Chondrocyte (in vitro differentiated cells): ENCODE results near the gene EIPR1. TPM values are rescaled to one million over a fixed set of nuclear protein-coding genes. Genes with fewer than 3 reads are reported as not detected.

Source experiments
- DNase-seq: peaks from one replicate; pipeline ENCODE4 v3.0.0; 2021; ENCODE audit warnings: mixed read lengths, low spot score
- H3K27ac Mint-ChIP-seq: one replicate; pipeline ENCODE4 v1.8.0; 2021; ENCODE audit warnings: mild to moderate bottlenecking, moderate library complexity, mixed read lengths; ENCODE audit not compliant: unreplicated experiment
- H3K27me3 Mint-ChIP-seq: 2 replicates; pipeline ENCODE4 v1.8.0; 2021; ENCODE audit warnings: low read depth, mixed read lengths
- H3K36me3 Mint-ChIP-seq: 2 replicates; pipeline ENCODE4 v1.8.0; 2021; ENCODE audit warnings: low read depth, mixed read lengths
- H3K4me1 Mint-ChIP-seq: 2 replicates; pipeline ENCODE4 v1.8.0; 2021; ENCODE audit warnings: low read depth, mild to moderate bottlenecking, mixed read lengths
- H3K4me3 Mint-ChIP-seq: one replicate; pipeline ENCODE4 v1.8.0; 2021; ENCODE audit warnings: mild to moderate bottlenecking, moderate library complexity, mixed read lengths; ENCODE audit not compliant: unreplicated experiment
- H3K9me3 Mint-ChIP-seq: 2 replicates; pipeline ENCODE4 v1.8.0; 2021; ENCODE audit warnings: low read depth, mixed read lengths
- total RNA-seq: library from RNA; stranded (reverse); gene quantifications from 3 replicates; pipeline ENCODE4 v1.2.1, GENCODE V29; 2021
- TF ChIP-seq, protein P1 (sequence below): fragments of 200-600 bp; sonication (generic); IDR thresholded peaks from 2 replicates; pipeline ENCODE4 v1.5.0; 2021; ENCODE audit warnings: antibody characterized with exemption, mild to moderate bottlenecking, moderate library complexity

Gene EIPR1
- total RNA-seq, 1 donor from 2014 or later = 18.2 TPM

DNA sequence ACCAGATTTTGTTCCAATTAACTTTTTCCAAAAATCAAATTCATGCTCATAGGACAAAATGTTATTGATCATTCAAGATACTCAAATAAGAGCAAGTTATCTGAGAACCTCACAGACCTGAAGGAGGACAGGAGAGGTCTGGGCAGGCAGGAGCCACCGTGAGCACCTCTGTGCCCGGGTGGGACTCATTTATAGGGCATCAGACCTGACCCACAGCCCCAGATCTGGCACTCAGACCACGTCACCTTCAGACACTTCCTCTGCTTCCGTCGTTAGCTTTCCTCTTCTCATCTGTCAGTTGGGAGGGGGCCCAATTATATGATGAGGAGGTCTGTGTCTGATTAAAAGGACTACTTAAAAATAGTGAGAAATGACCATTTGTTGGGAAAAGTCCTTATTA lies 169.4 kb downstream of the EIPR1 start:
- Mint-ChIP-seq H3K9me3 (no peaks in the 10 kb centered on the region), H3K27me3 (no peaks in the 10 kb centered on the region), H3K27ac (no peak overlapping the region), H3K36me3 (no peaks in the 10 kb centered on the region), H3K4me3 (no peak overlapping the region), H3K4me1 (no peaks in the 10 kb centered on the region)
- TF ChIP-seq, protein P1, sequence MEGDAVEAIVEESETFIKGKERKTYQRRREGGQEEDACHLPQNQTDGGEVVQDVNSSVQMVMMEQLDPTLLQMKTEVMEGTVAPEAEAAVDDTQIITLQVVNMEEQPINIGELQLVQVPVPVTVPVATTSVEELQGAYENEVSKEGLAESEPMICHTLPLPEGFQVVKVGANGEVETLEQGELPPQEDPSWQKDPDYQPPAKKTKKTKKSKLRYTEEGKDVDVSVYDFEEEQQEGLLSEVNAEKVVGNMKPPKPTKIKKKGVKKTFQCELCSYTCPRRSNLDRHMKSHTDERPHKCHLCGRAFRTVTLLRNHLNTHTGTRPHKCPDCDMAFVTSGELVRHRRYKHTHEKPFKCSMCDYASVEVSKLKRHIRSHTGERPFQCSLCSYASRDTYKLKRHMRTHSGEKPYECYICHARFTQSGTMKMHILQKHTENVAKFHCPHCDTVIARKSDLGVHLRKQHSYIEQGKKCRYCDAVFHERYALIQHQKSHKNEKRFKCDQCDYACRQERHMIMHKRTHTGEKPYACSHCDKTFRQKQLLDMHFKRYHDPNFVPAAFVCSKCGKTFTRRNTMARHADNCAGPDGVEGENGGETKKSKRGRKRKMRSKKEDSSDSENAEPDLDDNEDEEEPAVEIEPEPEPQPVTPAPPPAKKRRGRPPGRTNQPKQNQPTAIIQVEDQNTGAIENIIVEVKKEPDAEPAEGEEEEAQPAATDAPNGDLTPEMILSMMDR = no peak
- no peak for DNase-seq

DNA sequence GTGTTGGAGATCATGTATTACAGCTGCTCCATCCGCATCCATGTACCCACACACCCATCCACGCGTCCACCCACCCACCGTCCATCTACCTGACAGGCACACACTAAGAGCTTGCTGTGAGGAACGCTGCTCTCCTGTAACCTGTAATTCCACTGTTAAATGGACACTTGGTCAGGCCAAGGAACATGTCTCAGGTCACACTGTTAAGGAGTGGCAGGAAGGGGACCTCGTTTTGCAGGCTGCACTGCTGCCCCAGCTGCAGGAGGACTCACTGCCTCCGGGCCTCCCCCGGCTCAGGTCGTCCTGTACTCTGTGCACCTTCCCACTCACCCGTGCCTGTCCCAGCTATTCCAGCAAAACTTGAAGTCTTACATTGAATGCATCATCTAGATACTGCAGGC lies 170.5 kb downstream of the EIPR1 start:
- DNase-seq = no peak
- H3K9me3 Mint-ChIP-seq = no peaks in the 10 kb centered on the region
- H3K4me1 Mint-ChIP-seq = no peaks in the 10 kb centered on the region
- no peak overlapping the region for H3K4me3 Mint-ChIP-seq
- H3K36me3 Mint-ChIP-seq = no peaks in the 10 kb centered on the region
- TF ChIP-seq, protein P1 = no peak
- H3K27ac Mint-ChIP-seq = no peak overlapping the region
- H3K27me3 Mint-ChIP-seq = no peaks in the 10 kb centered on the region

DNA sequence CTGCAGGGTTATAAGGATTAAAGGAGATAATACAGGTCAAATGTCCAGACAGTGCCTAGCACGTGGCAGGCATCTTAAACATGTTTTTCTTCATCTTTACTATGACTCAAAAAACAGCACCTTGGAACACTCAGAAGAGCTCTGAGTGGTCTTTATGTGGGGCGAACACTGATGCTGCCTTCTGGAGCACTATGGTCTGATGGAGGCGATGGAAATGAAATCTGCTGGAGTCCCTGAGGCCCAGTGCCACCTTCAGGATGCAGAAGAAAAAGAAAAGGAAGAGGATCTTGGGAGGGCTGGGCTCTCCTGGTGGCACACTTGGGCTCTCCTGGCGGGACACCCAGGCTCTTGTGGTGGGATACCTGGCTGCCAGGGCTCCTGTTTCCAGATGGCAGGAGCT lies 171.8 kb downstream of the EIPR1 start:
- Mint-ChIP-seq H3K9me3 (no peaks in the 10 kb centered on the region), H3K4me1 (no peaks in the 10 kb centered on the region)

DNA sequence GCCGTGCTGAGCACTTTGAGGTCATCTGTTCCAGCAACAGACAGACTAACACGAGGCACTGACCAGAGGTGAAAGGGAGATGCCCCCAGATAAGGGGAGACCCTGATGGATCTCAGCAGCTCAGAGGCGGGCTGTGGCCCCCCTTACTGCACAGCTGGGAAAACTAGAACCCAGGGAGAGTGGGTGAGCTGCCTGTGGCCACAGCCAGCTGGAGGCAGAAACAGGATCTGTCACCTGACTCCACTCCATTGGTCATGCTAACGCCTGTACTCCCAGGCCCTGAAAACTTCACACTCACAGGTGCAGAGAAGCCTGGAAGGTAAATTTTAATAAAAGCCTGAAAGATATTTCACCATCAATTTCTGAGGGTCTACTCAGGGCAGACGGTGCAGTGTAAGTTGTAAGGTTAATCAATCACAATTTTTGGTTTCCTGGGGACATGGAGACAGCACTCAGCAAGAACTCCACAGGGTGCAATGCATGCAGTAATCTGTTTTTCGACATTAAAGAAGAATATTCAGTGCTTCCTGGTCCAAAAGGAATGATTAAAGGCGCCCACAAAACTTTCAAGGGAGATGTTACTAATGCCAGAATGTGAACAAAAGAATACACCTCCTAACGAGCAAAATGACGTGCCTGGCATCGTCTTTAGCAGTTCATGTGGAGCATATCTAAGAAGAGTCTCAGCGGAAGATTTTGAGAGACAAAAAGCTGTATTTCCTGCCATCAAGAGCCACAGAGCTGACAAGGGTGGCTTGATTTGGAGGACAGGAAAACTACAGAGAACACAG lies 173.4 kb downstream of the EIPR1 start:
- no peak overlapping the region for H3K27ac Mint-ChIP-seq
- H3K4me1 Mint-ChIP-seq = peaks cover 5% of the 10 kb centered on the region
- TF ChIP-seq, protein P1 = no peak
- H3K4me3 Mint-ChIP-seq = no peak overlapping the region
- no peak for DNase-seq
- H3K27me3 Mint-ChIP-seq = no peaks in the 10 kb centered on the region
- H3K36me3 Mint-ChIP-seq = peaks cover 3% of the 10 kb centered on the region
- H3K9me3 Mint-ChIP-seq = no peaks in the 10 kb centered on the region

More for the DNA sequence above, 171.8 kb downstream of the EIPR1 start:
- no peak for DNase-seq
- H3K27ac Mint-ChIP-seq = no peak overlapping the region
- no peak overlapping the region for H3K4me3 Mint-ChIP-seq
- TF ChIP-seq, protein P1 = no peak
- H3K36me3 Mint-ChIP-seq = peaks cover 3% of the 10 kb centered on the region
- no peaks in the 10 kb centered on the region for H3K27me3 Mint-ChIP-seq

DNA sequence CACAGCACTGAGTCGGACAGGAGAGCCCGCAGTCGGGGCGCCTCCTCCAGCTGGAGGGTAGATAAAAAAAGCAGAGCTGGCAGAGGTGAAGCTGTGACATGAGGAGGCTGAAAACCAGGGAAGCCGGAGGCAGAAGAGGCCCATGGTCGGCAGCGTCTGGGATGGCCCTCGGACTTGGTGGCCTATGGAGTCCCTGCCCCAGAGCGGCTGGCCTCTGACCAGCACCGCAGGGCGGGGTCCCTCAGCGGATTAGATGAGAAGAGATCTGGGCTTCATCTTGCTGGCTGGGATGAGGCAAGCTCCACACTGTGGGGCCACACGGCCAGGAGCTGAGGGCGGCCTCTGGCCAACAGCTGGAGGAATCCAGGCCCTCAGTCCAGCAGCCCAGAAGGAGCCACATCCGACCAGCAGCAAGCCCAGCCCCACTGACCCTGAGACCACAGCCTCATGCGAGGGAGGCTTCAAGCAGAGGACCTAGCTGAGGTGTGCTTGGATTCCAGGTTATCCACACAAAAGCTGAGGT lies 174.1 kb downstream of the EIPR1 start:
- no peak overlapping the region for H3K27ac Mint-ChIP-seq
- H3K4me1 Mint-ChIP-seq = peaks cover 7% of the 10 kb centered on the region
- no peaks in the 10 kb centered on the region for H3K27me3 Mint-ChIP-seq
- no peak overlapping the region for H3K4me3 Mint-ChIP-seq
- no peak for DNase-seq
- TF ChIP-seq, protein P1 = no peak
- H3K9me3 Mint-ChIP-seq = no peaks in the 10 kb centered on the region
- H3K36me3 Mint-ChIP-seq = peaks cover 4% of the 10 kb centered on the region
